ENCODE data around the gene TECTA.
A peak's percentile ranks its signal among the peaks of the same experiment; 100 is the strongest.

TECTA gene

GRCh38 chr11:121106812-121107211 lies 5.8 kb downstream of the TECTA start:
- FAIRE-seq: no peak
- DNase-seq (ENCODE audit: insufficient read length, low spot score): no peak
- no peak for TF ChIP-seq CTCF (IDR thresholded peaks at IDR 0.05; ENCODE audit: insufficient read depth, missing control alignments)

GRCh38 chr11:121108413-121108812 lies 7.4 kb downstream of the TECTA start:
- no peak for TF ChIP-seq CTCF (IDR thresholded peaks at IDR 0.05; ENCODE audit: insufficient read depth, missing control alignments)
- FAIRE-seq (no peak), DNase-seq (ENCODE audit: insufficient read length, low spot score) (no peak)

GRCh38 chr11:121109471-121109870 lies 8.4 kb downstream of the TECTA start:
- no peak for DNase-seq (ENCODE audit: insufficient read length, low spot score)
- TF ChIP-seq CTCF (IDR thresholded peaks at IDR 0.05; ENCODE audit: insufficient read depth, missing control alignments): no peak
- no peak for FAIRE-seq

GRCh38 chr11:121109916-121110586 lies 9.0 kb downstream of the TECTA start:
- peak; percentile 5 for TF ChIP-seq CTCF (IDR thresholded peaks at IDR 0.05; ENCODE audit: insufficient read depth, missing control alignments)
- FAIRE-seq: no peak
- DNase-seq (ENCODE audit: insufficient read length, low spot score): no peak

GRCh38 chr11:121110871-121111724 lies 10.1 kb downstream of the TECTA start:
- DNase-seq (ENCODE audit: insufficient read length, low spot score) (no peak), FAIRE-seq (no peak)
- no peak for TF ChIP-seq CTCF (IDR thresholded peaks at IDR 0.05; ENCODE audit: insufficient read depth, missing control alignments)

- TF ChIP-seq CTCF (IDR thresholded peaks at IDR 0.05; ENCODE audit: insufficient read depth, missing control alignments): peak; percentile 58
- FAIRE-seq (no peak), DNase-seq (ENCODE audit: insufficient read length, low spot score) (peak; percentile 57)
These were observed 11.7 kb downstream of the TECTA start for GRCh38 chr11:121112498-121113455.
